Erythroblast (primary cell): ENCODE data around the gene IVD.

ENCODE experiments used
- GATA1 ChIP-seq: IDR thresholded peaks from 2 replicates; pipeline ENCODE4 v1.6.1; 2011; ENCODE audit warnings: low read depth, mild to moderate bottlenecking, control low read depth, low read length, moderate library complexity
- POLR2A ChIP-seq: IDR thresholded peaks from 2 replicates; pipeline ENCODE4 v1.6.1; 2011; ENCODE audit warnings: mild to moderate bottlenecking, low read length

- TF ChIP-seq POLR2A = no peak
- TF ChIP-seq GATA1 = no peak
Measured at GRCh38 chr15:40389824-40390595, 15.6 kb upstream of the IVD start.
